Measurements from ENCODE around the gene SETX.

DNA sequence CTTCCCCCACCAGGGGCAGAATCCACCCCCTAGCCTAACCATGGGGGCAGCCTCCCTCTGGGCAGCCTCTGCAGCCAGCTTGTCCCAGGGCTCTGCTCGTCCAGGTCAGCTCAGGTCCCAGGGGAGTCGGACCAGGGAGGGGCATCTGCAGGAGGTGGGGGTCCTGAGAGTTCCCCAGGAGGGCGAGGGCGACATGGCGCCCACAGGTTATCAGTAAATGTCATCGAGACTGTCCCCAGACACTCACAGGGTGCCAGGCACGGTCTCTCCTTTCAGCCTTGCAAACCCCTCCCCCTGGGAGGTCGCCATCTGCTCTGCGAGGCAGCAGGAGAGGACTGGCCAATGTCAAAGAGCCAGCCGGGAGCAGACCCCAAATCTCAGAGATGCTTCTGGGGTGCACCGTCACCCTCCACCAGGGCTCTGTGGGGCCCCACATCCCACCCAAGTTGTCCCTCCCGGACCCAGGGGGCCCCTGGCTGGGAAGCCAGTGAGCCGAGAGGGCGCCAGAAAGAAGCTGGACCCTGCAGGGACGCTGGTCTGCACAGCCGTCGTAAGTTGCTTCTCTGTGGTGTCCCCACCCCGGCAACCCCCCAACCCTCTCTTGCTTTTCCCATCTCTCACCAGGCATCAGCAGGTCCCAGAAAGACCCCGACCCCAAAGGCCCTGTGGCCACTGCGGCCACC, 123.6 kb downstream of the SETX start:
- TF ChIP-seq FOXM1 (IDR thresholded peaks at IDR 0.05; ENCODE audit: borderline replicate concordance) (no peak), SP1 (IDR thresholded peaks at IDR 0.05) (no peak), SUZ12 (IDR thresholded peaks at IDR 0.05) (no peak), TARDBP (IDR thresholded peaks at IDR 0.05) (no peak), BHLHE40 (IDR thresholded peaks at IDR 0.05; ENCODE audit: borderline replicate concordance) (no peak)
- TF ChIP-seq, protein P1, sequence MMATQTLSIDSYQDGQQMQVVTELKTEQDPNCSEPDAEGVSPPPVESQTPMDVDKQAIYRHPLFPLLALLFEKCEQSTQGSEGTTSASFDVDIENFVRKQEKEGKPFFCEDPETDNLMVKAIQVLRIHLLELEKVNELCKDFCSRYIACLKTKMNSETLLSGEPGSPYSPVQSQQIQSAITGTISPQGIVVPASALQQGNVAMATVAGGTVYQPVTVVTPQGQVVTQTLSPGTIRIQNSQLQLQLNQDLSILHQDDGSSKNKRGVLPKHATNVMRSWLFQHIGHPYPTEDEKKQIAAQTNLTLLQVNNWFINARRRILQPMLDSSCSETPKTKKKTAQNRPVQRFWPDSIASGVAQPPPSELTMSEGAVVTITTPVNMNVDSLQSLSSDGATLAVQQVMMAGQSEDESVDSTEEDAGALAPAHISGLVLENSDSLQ (IDR thresholded peaks at IDR 0.05), result no peak
